ENCODE data around the gene TDRD7.

GRCh38 chr9:97474372-97474925 lies 62.6 kb downstream of the TDRD7 start:
- TF ChIP-seq EZH2 (IDR thresholded peaks at IDR 0.05; ENCODE audit: borderline replicate concordance, insufficient read depth, low read depth, low read length, poor library complexity, severe bottlenecking) (no peak), CTCF (IDR thresholded peaks at IDR 0.05) (no peak)

Measured in B cell (primary cell).